PFSK-1 (cell line): Measurements from ENCODE around the gene TLE4. TPM values are rescaled to one million over a fixed set of nuclear protein-coding genes. Genes with fewer than 3 reads are reported as not detected.
A peak's percentile ranks its signal among the peaks of the same experiment; 100 is the strongest.

Source experiments
- FOXP2 ChIP-seq: optimal IDR thresholded peaks from 2 replicates; pipeline ENCODE3; 2011; ENCODE audit warnings: borderline replicate concordance, control low read depth, inconsistent platforms; ENCODE audit not compliant: insufficient read depth; ENCODE audit errors: extremely low read length, extremely low read depth
- POLR2AphosphoS5 ChIP-seq: IDR thresholded peaks from 2 replicates; pipeline ENCODE4 v1.6.1; 2012; ENCODE audit warnings: low read depth, mild to moderate bottlenecking, control low read depth, low read length, moderate library complexity
- SIN3A ChIP-seq: IDR thresholded peaks from 2 replicates; pipeline ENCODE4 v1.6.1; 2012; ENCODE audit warnings: mild to moderate bottlenecking, low read length, moderate library complexity, borderline replicate concordance; ENCODE audit not compliant: insufficient read depth
- TAF1 ChIP-seq: IDR thresholded peaks from 2 replicates; pipeline ENCODE4 v1.6.1; 2012; ENCODE audit warnings: low read length, control low read depth, borderline replicate concordance; ENCODE audit not compliant: insufficient read depth
- polyA plus RNA-seq: library from polyadenylated mRNA; unstranded; fragments of >200 nt; gene quantifications from one replicate; pipeline ENCODE4 v1.2.1, GENCODE V29; 2012; ENCODE audit warnings: low read depth, missing spikeins; ENCODE audit not compliant: insufficient read length
- TF ChIP-seq, protein P1 (sequence below), 2 experiments: IDR thresholded peaks; 2 replicates each; pipeline versions ENCODE4 v1.6.1 to v1.8.0; 2011 to 2012; ENCODE audit warnings: low read depth in 2 of 2, low read length in 2 of 2, control low read depth in 1 of 2, inconsistent platforms in 1 of 2, mild to moderate bottlenecking in 1 of 2, moderate library complexity in 1 of 2; ENCODE audit not compliant: insufficient read depth in 1 of 2

Gene TLE4
- 8.5 TPM for polyA plus RNA-seq

DNA sequence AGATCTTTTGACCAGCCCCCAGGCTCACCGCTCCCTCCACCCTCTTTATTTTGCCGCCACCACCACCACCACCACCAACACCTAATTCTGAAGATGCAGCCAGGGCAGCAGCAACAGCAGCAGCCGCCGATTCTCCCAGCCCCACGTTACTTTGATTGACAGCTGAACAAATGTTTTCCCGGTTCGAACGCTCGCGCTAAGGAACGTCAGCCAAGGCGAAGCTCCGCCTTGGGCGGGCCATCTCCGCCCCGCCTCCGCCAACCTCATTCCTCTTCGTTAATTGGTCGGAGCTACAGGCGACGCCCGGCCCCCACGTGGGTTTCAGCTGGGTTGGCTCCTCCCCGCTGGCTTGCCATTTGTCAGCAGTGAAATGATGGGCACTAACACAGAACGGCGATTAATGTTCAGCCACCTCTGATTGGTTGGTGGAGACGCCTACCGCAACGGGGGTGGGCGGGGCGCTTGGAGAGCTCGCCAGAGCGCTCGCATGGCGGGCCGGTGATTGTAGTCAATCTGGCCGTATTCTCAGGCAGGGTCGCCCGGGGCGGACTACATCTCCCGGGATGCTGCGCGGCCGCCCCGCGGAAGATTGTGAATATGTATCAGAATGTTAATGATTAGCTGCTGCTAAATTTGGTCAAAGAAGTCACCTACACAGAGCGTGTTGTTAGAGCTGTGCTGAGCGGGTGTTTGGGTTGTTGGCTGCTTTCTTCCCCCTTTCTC, at the start of gene TLE4:
Gene TLE4 (plus strand): TSS at position 657 of the 723 bp plus-strand sequence. CDS start 826 bp downstream, outside the sequence.
- TF ChIP-seq SIN3A (peak; percentile 79; the same call in 1 of the 2 replicates), TAF1 (peak; percentile 95), FOXP2 (no peak), POLR2AphosphoS5 (peak; percentile 93; the same call in 1 of the 2 replicates)
- TF ChIP-seq, protein P1, sequence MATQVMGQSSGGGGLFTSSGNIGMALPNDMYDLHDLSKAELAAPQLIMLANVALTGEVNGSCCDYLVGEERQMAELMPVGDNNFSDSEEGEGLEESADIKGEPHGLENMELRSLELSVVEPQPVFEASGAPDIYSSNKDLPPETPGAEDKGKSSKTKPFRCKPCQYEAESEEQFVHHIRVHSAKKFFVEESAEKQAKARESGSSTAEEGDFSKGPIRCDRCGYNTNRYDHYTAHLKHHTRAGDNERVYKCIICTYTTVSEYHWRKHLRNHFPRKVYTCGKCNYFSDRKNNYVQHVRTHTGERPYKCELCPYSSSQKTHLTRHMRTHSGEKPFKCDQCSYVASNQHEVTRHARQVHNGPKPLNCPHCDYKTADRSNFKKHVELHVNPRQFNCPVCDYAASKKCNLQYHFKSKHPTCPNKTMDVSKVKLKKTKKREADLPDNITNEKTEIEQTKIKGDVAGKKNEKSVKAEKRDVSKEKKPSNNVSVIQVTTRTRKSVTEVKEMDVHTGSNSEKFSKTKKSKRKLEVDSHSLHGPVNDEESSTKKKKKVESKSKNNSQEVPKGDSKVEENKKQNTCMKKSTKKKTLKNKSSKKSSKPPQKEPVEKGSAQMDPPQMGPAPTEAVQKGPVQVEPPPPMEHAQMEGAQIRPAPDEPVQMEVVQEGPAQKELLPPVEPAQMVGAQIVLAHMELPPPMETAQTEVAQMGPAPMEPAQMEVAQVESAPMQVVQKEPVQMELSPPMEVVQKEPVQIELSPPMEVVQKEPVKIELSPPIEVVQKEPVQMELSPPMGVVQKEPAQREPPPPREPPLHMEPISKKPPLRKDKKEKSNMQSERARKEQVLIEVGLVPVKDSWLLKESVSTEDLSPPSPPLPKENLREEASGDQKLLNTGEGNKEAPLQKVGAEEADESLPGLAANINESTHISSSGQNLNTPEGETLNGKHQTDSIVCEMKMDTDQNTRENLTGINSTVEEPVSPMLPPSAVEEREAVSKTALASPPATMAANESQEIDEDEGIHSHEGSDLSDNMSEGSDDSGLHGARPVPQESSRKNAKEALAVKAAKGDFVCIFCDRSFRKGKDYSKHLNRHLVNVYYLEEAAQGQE (IDR thresholded peaks at IDR 0.05; ENCODE audit: insufficient read depth in 1 of 2, low read depth in 2 of 2, low read length in 2 of 2) = peak in 1 of 2 experiments; percentile 58; a peak in 1 of 4 replicates

DNA sequence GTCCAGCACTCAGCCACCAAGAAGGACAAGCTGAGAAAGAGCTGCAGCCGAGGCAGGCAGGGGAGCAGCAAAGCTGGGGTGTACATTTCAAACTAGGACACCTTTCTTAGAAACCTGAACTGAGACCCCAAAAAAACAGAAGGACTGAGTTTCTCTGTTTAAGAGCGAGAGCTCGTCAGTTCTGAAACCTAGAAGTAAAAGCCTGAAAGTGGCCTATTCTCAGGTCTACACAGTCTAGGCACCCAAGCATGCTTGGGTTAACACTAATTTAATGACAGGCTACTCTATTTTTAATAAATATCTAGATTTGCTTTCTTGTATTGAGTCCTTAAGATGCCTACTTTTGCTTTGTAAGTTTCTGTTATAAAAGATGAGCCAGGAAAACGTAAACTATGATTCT, 49.0 kb upstream of the TLE4 start:
- TF ChIP-seq SIN3A = no peak
- TF ChIP-seq TAF1 = no peak
- no peak for TF ChIP-seq FOXP2
- TF ChIP-seq, protein P1 (IDR thresholded peaks at IDR 0.05; ENCODE audit: insufficient read depth in 1 of 2, low read depth in 2 of 2, low read length in 2 of 2) = no peak
- no peak for TF ChIP-seq POLR2AphosphoS5

DNA sequence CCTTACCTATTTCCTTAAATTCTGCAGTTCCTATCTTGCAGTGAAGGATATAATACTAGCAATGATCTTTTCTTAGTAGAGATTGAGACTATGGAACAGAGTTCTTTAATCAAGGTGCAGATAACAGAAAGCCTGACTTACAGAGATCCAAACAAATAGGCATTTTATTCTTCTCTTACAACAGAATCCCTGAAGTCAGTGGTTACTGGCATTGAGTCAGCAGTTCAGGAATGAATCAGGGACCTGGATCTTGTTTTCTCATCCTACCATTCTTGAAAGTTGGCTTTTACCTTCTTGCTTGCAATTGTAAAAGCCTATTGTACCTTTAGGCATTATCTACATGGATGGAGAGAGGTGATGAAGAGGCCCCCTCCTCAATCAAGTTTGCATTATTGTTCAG, 47.5 kb upstream of the TLE4 start:
- TF ChIP-seq, protein P1 (IDR thresholded peaks at IDR 0.05; ENCODE audit: insufficient read depth in 1 of 2, low read depth in 2 of 2, low read length in 2 of 2) = no peak
- TF ChIP-seq FOXP2 = no peak
- no peak for TF ChIP-seq TAF1
- TF ChIP-seq SIN3A = no peak
- no peak for TF ChIP-seq POLR2AphosphoS5

DNA sequence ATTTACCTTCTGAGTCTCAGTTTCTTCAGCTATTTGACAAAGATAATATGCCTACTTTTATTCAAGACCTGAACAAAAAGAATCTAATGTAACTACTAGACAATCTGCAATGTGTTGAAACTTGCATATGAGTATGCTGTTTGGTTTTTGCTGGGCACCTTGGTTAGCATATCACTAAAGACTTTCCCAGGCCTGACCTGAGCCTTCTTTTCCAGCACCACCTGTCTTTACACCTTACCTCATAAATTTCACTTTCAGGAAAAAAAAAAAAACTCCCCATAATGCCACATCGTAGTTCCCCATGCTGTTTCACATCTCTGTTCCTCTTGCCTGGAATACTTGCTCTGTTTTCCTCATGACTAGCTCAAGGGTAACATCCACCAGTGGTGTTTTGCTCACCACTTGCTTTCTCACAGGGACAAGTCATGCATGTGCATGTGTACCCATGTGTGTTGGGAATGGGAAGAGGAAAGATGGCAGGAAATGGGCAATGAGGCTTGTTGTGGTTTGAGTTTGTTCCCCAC, 45.6 kb upstream of the TLE4 start:
- TF ChIP-seq TAF1 (no peak), FOXP2 (no peak), SIN3A (no peak), POLR2AphosphoS5 (no peak)
- TF ChIP-seq, protein P1 (IDR thresholded peaks at IDR 0.05; ENCODE audit: insufficient read depth in 1 of 2, low read depth in 2 of 2, low read length in 2 of 2) = no peak
